HG03039 (cell line): Measurements from ENCODE around the gene C3.
A peak's percentile ranks its signal among the peaks of the same experiment; 100 is the strongest.
"Not testable (repeated sequence)": the region's sequence is repeated elsewhere in the genome, so short reads cannot be mapped to it uniquely, and the experiment has no call there.

ENCODE experiments used
- ATAC-seq: cut with Tn5 transposase; IDR thresholded peaks from one replicate; pipeline ENCODE4 v1.9.1; 2021; ENCODE audit warnings: mild to moderate bottlenecking, moderate library complexity; ENCODE audit not compliant: unreplicated experiment

C3 gene

GRCh38 chr19:6720369-6721137 is at the start of gene C3:
Gene C3, minus strand, starts transcription at chr19:6720650. Its CDS starts 61 bp downstream, at chr19:6720589.
- ATAC-seq = no peak

DNA sequence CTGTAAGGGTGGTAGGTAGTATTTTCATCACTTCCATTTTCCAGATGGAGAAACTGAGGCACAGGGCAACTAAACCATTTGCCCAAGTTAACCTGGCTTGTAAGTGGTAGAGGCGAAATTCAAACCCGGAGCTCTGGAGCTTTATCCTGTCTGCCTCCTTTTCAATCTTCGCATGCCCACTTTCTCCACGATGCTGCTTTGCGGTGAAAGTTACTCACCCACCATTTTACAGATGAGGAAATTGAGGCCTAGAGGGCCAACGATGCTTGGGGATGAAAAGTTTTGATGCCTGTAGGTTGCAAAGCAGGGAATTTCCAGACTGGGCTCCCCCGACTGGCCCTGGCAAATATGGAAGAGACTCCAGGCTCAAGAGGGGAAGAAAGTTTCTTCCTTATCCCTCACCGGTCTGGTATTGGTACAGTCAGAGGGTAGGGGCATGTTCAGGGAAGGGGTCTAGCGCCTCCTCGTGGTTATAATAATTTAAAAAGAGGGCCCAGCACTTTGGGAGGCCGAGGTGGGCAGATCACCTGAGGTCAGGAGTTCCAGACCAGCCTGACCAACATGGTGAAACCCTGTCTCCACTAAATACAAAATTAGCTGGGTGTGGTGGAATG is 48.7 kb upstream of the C3 start:
- ATAC-seq = no peak

DNA sequence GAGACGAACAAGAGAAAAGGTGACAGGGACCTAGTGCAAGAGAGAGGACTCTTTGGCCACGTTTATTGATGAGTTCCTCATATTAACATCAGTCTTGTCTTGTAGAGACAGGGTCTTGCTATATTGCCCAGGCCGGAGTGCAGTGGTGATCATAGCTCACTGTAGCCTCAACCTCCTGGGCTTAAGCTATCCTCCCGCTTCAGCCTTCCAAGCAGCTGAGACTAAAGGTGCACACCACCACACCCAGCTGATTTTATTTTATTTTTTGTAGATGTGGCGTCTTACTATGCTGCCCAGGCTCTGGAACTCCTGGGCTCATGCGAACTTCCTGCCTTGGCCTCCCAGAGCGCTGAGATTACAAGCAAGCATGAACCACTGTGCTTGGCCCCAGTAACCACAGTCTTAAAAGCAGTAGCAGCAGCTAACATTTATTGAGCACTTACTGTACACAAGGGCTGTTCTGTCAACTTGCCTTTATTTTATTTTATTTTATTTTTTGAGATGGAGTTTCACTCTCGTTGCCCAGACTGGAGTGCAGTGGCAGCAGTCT is 47.9 kb upstream of the C3 start:
- ATAC-seq = no peak

GRCh38 chr19:6767357-6768235 is 47.1 kb upstream of the C3 start, which contains the start of gene SH2D3A:
Gene SH2D3A, minus strand, starts transcription at chr19:6767435. Its CDS starts 3,687 bp downstream, at chr19:6763748.
- ATAC-seq = peak; percentile 53

DNA sequence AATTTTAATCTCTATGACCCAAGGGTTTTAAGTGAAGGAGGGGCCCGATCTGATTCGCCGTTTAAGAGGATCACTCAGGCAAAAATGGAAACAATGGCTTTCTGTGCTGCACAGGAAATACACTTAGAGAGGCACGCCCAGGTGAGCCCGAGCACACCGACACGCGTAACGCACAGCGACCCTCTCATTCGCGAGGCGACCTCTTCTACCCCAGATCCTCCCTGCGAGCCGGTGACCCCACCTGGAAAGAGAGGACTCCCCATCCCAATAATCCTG is 46.6 kb upstream of the C3 start:
- ATAC-seq = peak; percentile 1

DNA sequence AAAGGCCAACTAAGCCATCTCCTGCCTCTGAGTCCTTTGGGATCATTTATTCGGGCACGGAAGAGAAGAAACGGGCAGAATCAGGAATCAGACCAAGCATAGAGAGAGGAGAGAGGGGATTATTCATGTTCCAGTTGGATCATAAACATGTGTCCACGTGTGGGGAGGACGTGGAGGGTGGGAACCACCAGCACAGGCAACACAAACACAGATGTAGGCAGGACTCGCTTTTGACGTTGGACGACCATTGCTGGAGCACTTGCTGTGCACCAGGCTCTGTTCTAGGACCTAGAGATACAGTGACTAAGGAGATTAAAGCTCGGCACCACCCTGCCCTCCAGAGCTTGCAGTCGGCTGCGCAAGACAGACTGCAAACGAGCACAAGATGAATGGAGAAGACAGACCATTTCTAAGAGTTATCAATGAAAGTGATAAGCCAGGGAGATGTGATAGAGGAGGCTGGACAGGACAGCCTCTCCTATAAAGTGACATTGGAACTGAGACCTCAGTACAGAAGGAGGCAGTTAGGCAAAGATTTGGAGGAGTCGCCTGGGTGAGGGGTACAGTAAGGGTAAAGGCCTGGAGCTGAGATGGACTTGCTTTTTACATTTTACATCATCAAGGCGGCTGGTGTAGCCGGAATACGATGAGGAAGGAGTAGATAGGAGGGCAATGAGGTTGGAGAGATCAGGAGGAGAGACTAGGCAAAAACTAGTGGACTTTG is 46.1 kb upstream of the C3 start:
- ATAC-seq = no peak

DNA sequence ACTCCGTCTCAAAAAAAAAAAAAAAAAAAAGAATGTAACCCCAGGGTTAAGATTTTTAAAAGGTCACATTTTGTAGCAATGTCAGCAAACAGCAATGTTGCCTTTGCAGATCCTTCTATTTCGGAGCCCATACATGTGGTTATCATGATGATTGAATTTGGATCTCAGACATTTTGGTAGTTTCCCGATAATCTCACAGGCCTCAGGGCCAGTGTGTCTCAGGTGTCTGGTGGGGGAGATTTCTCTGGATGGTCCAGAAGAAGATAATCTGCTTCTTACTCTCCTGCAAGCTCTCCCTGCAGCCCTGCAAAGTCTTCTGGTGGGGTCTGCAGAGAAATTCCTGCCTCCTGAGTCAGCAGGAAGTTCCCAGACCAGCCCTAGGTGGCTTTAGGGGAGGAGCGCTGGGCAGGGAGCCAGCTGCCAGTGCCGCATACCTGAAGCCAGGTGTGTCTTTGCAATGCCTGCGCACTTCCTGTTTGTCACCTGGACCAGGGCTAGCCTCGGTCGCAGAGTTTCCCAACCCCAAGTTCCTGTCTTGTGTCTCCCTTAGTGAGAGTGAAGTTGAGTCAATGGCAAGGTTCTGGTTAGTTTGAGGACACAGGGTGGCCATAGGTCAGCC is 45.4 kb upstream of the C3 start:
- no peak for ATAC-seq

DNA sequence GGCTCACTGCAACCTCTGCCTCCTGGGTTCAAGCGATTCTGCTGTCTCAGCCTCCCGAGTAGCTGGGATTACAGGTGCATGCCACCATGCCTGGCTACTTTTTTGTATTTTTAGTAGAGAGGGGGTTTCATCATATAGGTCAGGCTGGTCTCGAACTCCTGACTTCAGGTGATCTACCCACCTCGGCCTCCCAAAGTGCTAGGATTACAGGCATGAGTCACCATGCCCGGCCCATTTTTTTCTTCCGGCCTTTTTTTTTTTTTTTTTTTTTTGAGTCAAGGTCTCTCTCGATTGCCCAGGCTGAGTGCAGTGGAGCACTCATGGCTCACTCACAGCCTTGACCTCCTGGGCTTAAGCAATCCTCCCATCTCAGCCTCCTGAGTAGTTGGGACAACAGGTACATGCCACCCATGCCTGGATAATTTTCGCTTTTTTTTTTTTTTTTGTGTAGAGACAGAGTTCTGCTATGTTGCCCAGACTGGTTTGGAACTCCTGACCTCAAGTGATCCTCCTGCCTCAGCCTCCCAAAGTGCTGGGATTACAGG is 41.9 kb upstream of the C3 start:
- ATAC-seq = not testable (repeated sequence)

GRCh38 chr19:6761053-6761676 is 40.7 kb upstream of the C3 start:
- ATAC-seq = no peak

GRCh38 chr19:6760606-6761005 is 40.2 kb upstream of the C3 start:
- ATAC-seq = no peak

- no peak for ATAC-seq
These were observed 34.4 kb upstream of the C3 start for GRCh38 chr19:6754653-6755463.

GRCh38 chr19:6754136-6754535 is 33.7 kb upstream of the C3 start:
- ATAC-seq = no peak

DNA sequence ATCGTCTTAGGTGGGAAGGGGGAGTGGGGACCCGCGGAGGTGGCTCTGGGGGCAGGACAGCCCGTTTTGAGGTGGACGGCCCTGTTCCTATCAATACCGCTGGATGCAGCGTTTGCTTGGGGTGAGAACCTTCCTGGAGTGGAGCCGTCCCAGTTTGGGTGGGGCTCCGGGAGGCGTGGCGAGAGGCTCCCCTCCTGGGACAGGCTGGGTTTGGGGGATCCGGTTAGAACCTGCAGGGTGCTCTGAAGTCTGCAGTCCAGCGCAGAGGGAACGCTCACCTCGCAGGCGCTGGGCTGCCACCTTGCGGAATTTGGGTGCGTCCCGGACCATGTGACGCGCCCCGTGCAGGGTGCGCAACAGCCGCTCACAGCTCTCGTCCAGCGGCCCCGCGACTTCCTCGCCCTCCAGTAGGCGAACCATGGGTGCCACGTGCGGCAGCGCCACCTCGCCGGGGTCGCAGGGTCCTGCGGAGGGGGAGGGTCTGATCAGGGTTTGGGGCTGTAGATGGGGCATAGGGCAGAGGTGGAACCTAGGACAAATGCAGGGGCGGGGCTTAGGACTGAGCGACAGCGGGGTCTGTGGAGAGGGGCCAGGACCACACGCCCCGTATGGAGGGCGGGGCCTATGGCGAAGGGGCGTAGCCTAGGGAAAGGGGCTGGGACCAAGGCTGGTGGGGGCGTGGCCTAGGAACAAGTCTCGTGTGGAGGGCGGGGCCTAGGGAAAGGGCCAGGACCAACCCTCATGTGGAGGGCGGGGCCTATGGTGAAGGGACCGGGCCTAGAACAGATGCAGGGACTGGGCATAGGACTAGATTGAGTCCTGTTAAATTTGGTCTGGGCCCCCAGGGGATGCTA is 33.0 kb upstream of the C3 start:
- ATAC-seq = peak; percentile 71

DNA sequence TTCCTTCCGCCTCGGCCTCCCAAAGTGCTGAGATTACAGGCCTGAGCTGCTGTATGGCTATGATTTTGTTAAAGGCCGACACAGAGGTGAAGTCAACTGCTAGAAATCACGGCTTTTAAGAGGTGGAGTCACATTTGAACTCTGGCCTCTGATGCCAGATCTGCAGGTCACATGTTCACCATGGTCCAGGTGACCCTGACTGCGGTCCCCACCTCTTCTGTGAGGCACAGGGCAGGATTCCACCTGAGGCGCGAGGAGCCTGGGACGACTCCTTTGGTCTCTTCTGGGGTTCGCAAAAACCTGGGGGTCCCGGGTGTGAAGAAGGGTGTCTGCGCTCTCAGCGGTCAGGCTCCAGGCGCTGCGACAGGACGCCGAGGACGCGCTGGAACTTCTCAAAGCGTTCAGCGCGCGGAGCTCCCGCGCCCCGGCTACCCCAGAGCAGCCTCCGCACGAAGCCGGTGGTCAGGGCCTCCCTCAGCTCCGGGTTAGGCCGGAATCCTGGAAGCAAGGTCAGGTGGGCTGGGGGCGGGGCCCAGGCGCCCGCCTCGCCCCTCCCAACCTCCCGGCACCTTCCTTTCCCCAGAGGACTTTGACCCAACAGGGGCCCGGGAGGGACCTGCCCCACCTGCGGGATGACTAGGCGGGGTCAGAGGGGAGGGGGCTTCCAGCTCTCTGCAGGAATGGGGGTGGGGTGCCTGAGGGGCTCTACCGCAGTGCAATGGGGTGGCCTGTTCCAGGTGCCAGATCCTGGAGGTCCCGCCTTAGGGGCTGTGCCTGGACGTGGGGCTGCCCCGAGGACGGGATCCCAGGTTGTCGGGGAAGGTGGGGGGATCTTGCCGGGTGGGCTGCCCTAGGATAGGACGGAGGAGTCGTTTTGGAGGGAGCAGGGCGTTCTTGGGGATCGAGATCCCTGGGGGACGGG is 32.1 kb upstream of the C3 start:
- ATAC-seq = no peak

DNA sequence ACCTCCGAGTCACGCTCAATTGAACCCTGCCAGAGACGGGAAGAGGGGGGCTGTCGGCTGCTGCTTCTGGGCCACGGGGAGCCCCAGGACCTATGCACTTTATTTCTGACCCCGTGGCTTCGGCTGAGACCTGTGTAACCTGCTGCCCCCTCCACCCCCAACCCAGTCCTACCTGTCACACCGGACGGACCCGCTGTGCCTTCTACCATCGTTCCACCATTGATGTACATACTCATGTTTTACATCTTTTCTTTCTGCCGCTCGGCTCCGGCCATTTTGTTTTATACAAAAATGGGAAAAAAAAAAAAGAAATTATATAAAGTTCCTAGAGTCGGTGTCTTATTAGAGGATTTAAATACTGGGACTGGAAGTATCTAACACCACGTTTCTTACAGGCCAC is 30.7 kb upstream of the C3 start:
- ATAC-seq = no peak

DNA sequence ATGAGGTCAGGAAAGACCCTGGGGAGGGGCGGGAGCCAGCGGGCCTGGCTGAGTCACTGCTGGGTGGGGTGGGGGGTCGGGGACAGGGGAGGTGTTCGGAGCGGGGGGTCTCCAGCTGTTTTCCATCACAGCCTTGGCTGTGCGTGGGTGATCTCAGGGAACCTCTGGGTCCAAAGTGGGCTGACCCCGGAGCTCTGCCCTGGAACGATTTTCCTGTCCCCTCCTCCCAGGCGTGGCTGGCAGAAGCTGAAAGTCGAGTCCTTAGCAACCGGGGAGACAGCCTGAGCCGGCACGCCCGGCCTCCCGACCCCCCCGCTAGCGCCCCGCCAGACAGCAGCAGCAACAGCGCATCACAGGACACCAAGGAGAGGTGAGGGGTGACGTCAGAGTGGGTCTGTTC is 29.6 kb upstream of the C3 start:
- no peak for ATAC-seq

GRCh38 chr19:6748543-6748942 is 28.1 kb upstream of the C3 start:
- ATAC-seq = not testable (repeated sequence)
